MM.1S (cell line): ENCODE measurements around the gene FARSB.

Experiments
- EZH2 ChIP-seq: fragments of 300-600 bp; sonication (generic); optimal IDR thresholded peaks from 2 replicates; pipeline ENCODE3; 2017; ENCODE audit warnings: low read depth, mild to moderate bottlenecking, antibody characterized with exemption, low read length, mixed read lengths
- TF ChIP-seq, protein P1 (sequence below): fragments of 300-600 bp; sonication (generic); IDR thresholded peaks from 2 replicates; pipeline ENCODE4 v1.5.1; 2016; ENCODE audit warnings: antibody characterized with exemption, low read length, mixed read lengths

DNA sequence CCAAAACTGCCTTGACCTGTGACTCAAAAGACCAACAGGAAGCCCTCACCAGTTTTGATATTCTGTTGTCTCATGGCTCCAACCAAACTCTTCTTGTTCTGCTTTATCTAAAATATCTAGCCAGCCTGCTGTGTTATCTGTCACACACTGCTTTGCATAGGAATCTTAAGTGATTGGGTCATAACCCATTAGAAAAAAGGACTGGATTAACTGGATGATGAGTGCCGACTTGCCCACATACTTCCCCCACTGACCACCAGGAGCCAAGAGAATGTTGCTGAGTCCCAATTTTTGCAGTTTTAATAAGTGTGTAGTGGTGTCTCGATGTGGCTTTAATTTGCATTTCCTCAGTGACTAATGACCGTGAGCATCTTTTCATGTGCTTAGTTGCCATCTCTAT is 22.1 kb upstream of the FARSB start:
- TF ChIP-seq, protein P1, sequence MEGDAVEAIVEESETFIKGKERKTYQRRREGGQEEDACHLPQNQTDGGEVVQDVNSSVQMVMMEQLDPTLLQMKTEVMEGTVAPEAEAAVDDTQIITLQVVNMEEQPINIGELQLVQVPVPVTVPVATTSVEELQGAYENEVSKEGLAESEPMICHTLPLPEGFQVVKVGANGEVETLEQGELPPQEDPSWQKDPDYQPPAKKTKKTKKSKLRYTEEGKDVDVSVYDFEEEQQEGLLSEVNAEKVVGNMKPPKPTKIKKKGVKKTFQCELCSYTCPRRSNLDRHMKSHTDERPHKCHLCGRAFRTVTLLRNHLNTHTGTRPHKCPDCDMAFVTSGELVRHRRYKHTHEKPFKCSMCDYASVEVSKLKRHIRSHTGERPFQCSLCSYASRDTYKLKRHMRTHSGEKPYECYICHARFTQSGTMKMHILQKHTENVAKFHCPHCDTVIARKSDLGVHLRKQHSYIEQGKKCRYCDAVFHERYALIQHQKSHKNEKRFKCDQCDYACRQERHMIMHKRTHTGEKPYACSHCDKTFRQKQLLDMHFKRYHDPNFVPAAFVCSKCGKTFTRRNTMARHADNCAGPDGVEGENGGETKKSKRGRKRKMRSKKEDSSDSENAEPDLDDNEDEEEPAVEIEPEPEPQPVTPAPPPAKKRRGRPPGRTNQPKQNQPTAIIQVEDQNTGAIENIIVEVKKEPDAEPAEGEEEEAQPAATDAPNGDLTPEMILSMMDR, result no peak
- no peak for TF ChIP-seq EZH2
